Stimulated activated CD4-positive, alpha-beta T cell treated with anti-CD3 and anti-CD28 coated beads, Interleukin-4, amount 100 ng/mL, for 24 hours (primary cell): Measurements from ENCODE around the gene SHISA5.
A peak's percentile ranks its signal among the peaks of the same experiment; 100 is the strongest.
"Not testable (repeated sequence)": the region's sequence is repeated elsewhere in the genome, so short reads cannot be mapped to it uniquely, and the experiment has no call there.

Source experiments
- DNase-seq: peaks from one replicate; pipeline ENCODE4 v3.0.0-alpha.2; 2020

The SHISA5 gene

GRCh38 chr3:48504051-48504946, at the start of gene SHISA5:
TSS of gene SHISA5 (minus strand) at chr3:48504174. CDS start at chr3:48504094, 80 bp downstream.
- DNase-seq = peak; percentile 60

- no peak for DNase-seq
Observed at GRCh38 chr3:48553361-48553760, 49.4 kb upstream of the SHISA5 start.

GRCh38 chr3:48552111-48552951, 48.4 kb upstream of the SHISA5 start:
- DNase-seq = no peak

- DNase-seq = not testable (repeated sequence)
Observed at GRCh38 chr3:48551651-48552050, 47.7 kb upstream of the SHISA5 start.

- peak; percentile 91 for DNase-seq
Observed at GRCh38 chr3:48548729-48549705, 45.0 kb upstream of the SHISA5 start.

GRCh38 chr3:48548126-48548525, 44.2 kb upstream of the SHISA5 start:
- DNase-seq = no peak

GRCh38 chr3:48546203-48546829, 42.3 kb upstream of the SHISA5 start:
- DNase-seq = no peak

- no peak for DNase-seq
Observed at GRCh38 chr3:48544141-48544540, 40.2 kb upstream of the SHISA5 start.

GRCh38 chr3:48543271-48543866, 39.4 kb upstream of the SHISA5 start:
- no peak for DNase-seq

GRCh38 chr3:48538451-48538850, 34.5 kb upstream of the SHISA5 start:
- DNase-seq = no peak

GRCh38 chr3:48536785-48537184, 32.8 kb upstream of the SHISA5 start:
- DNase-seq = no peak

- no peak for DNase-seq
Observed at GRCh38 chr3:48536116-48536515, 32.1 kb upstream of the SHISA5 start.

- DNase-seq = no peak
Observed at GRCh38 chr3:48535578-48535977, 31.6 kb upstream of the SHISA5 start.

- DNase-seq = no peak
Observed at GRCh38 chr3:48532977-48533337, 29.0 kb upstream of the SHISA5 start.

GRCh38 chr3:48532271-48532976, 28.4 kb upstream of the SHISA5 start:
- DNase-seq = no peak

- DNase-seq = not testable (repeated sequence)
Observed at GRCh38 chr3:48530701-48531100, 26.7 kb upstream of the SHISA5 start.

- no peak for DNase-seq
Observed at GRCh38 chr3:48528754-48529153, 24.8 kb upstream of the SHISA5 start.

- DNase-seq = no peak
Observed at GRCh38 chr3:48528048-48528447, 24.1 kb upstream of the SHISA5 start.

GRCh38 chr3:48524970-48525369, 21.0 kb upstream of the SHISA5 start:
- DNase-seq = no peak

GRCh38 chr3:48521635-48522034, 17.7 kb upstream of the SHISA5 start:
- DNase-seq = no peak

GRCh38 chr3:48519277-48519643, 15.3 kb upstream of the SHISA5 start:
- DNase-seq = no peak
